ENCODE measurements around the gene ADAM10. TPM values are rescaled to one million over a fixed set of nuclear protein-coding genes. Genes with fewer than 3 reads are reported as not detected.

The ADAM10 gene
- total RNA-seq, 1 experiment from 2014 or later: 133 TPM

GRCh38 chr15:58589047-58589446 is 160.5 kb downstream of the ADAM10 start:
- H3K27ac Mint-ChIP-seq: 0 out of 2 replicates have a peak overlapping the region, but pooled peaks have one; percentile 17
- ATAC-seq (no peak), DNase-seq (ENCODE audit: low spot score) (no peak)
- H3K4me1 Mint-ChIP-seq: peaks cover 3% of the 10 kb centered on the region
- no peaks in the 10 kb centered on the region for H3K27me3 Mint-ChIP-seq (ENCODE audit: low read depth)
- peaks cover 6% of the 10 kb centered on the region for H3K9me3 Mint-ChIP-seq
- H3K4me3 Mint-ChIP-seq: no peak overlapping the region
- H3K36me3 Mint-ChIP-seq: peaks cover 4% of the 10 kb centered on the region
- TF ChIP-seq, protein P1, sequence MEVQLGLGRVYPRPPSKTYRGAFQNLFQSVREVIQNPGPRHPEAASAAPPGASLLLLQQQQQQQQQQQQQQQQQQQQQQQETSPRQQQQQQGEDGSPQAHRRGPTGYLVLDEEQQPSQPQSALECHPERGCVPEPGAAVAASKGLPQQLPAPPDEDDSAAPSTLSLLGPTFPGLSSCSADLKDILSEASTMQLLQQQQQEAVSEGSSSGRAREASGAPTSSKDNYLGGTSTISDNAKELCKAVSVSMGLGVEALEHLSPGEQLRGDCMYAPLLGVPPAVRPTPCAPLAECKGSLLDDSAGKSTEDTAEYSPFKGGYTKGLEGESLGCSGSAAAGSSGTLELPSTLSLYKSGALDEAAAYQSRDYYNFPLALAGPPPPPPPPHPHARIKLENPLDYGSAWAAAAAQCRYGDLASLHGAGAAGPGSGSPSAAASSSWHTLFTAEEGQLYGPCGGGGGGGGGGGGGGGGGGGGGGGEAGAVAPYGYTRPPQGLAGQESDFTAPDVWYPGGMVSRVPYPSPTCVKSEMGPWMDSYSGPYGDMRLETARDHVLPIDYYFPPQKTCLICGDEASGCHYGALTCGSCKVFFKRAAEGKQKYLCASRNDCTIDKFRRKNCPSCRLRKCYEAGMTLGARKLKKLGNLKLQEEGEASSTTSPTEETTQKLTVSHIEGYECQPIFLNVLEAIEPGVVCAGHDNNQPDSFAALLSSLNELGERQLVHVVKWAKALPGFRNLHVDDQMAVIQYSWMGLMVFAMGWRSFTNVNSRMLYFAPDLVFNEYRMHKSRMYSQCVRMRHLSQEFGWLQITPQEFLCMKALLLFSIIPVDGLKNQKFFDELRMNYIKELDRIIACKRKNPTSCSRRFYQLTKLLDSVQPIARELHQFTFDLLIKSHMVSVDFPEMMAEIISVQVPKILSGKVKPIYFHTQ (CRISPR knock-in tag; IDR thresholded peaks at IDR 0.05): no peak
- TF ChIP-seq ZSCAN18 (CRISPR knock-in tag; IDR thresholded peaks at IDR 0.05) (no peak), CREB1 (CRISPR knock-in tag; IDR thresholded peaks at IDR 0.05) (no peak)
- ChIA-PET POLR2A (interaction anchor here (0.5 to 0.7 kb wide), 2 partner anchors 155 to 585 kb away, joined by 3 to 8 read pairs; no protein-coding TSS in a partner anchor), CTCF (interaction anchor here (1.3 to 2.1 kb wide), 2 partner anchors 9 to 13 kb away, joined by 3 to 7 read pairs; no protein-coding TSS in a partner anchor)

- Mint-ChIP-seq H3K9me3 (peaks cover 14% of the 10 kb centered on the region), H3K27me3 (ENCODE audit: low read depth) (no peaks in the 10 kb centered on the region), H3K4me1 (peaks cover 3% of the 10 kb centered on the region), H3K27ac (no peak overlapping the region), H3K36me3 (peaks cover 3% of the 10 kb centered on the region), H3K4me3 (no peak overlapping the region)
- TF ChIP-seq ATF6 (CRISPR knock-in tag; IDR thresholded peaks at IDR 0.05) (no peak), STAT6 (CRISPR knock-in tag; conservative IDR thresholded peaks at IDR 0.05; ENCODE audit: low read depth) (no peak), SMAD4 (CRISPR knock-in tag; IDR thresholded peaks at IDR 0.05) (no peak)
- TF ChIP-seq, protein P2, sequence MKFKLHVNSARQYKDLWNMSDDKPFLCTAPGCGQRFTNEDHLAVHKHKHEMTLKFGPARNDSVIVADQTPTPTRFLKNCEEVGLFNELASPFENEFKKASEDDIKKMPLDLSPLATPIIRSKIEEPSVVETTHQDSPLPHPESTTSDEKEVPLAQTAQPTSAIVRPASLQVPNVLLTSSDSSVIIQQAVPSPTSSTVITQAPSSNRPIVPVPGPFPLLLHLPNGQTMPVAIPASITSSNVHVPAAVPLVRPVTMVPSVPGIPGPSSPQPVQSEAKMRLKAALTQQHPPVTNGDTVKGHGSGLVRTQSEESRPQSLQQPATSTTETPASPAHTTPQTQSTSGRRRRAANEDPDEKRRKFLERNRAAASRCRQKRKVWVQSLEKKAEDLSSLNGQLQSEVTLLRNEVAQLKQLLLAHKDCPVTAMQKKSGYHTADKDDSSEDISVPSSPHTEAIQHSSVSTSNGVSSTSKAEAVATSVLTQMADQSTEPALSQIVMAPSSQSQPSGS (CRISPR knock-in tag; IDR thresholded peaks at IDR 0.05; ENCODE audit: borderline replicate concordance, low read depth): no peak
- DNase-seq (ENCODE audit: low spot score) (no peak), ATAC-seq (peak; percentile 59)
- ChIA-PET CTCF (interaction anchor here (2.1 kb wide), 1 partner anchor 13 kb away, joined by 7 read pairs; no protein-coding TSS in a partner anchor), POLR2A (interaction anchor here (0.7 kb wide), 1 partner anchor 34 kb away, joined by 3 read pairs; no protein-coding TSS in a partner anchor)
Measured at GRCh38 chr15:58588096-58588495, 161.4 kb downstream of the ADAM10 start.

DNA sequence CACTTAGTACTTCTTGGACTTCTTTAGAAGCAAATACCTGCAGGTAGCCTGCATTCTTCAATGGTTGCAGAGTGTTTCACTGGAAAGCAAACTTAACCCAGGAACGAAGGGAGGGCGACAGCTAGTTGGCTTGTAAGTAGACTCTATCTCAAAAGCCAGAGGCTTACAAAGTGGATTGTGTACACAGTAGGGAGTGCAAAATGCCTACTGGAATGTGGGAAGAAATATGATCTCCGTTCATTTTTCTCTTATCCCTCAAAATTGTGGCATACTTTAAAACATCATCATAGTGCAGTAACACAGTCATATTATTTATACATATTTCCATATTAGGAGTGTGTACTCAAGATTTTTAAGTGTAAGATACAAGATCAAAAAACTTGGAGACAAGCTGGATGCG is 162.0 kb downstream of the ADAM10 start:
- DNase-seq (ENCODE audit: low spot score) (no peak), ATAC-seq (no peak)
- TF ChIP-seq ZSCAN18 (CRISPR knock-in tag; IDR thresholded peaks at IDR 0.05) (no peak), NFATC4 (CRISPR knock-in tag; IDR thresholded peaks at IDR 0.05) (no peak), EMX1 (CRISPR knock-in tag; IDR thresholded peaks at IDR 0.05) (no peak)
- Mint-ChIP-seq H3K36me3 (peaks cover 3% of the 10 kb centered on the region; the same call in 1 of the 2 replicates), H3K4me3 (no peak overlapping the region), H3K27ac (no peak overlapping the region), H3K9me3 (peaks cover 16% of the 10 kb centered on the region), H3K4me1 (peaks cover 3% of the 10 kb centered on the region), H3K27me3 (ENCODE audit: low read depth) (no peaks in the 10 kb centered on the region)
- CTCF ChIA-PET: no interaction called here
- POLR2A ChIA-PET: interaction anchor here (0.7 kb wide), 1 partner anchor 34 kb away, joined by 3 read pairs; no protein-coding TSS in a partner anchor
